H1 (cell line): ENCODE results near the gene PPIC. TPM values are rescaled to one million over a fixed set of nuclear protein-coding genes. Genes with fewer than 3 reads are reported as not detected.
A peak's percentile ranks its signal among the peaks of the same experiment; 100 is the strongest.

Source experiments
- CTCF ChIA-PET: fragments of 300-600 bp; sonication (Branson Sonifier 250); formaldehyde crosslinking; loops from one replicate; lab custom pipeline; 2021; ENCODE audit not compliant: partially characterized antibody; lab: Charles Lee
- POLR2A ChIA-PET: fragments of 300-600 bp; sonication (Branson Sonifier 250); formaldehyde crosslinking; loops from one replicate; lab custom pipeline; 2021; ENCODE audit warnings: inconsistent platforms; ENCODE audit not compliant: partially characterized antibody; lab: Charles Lee
- DNase-seq, 2 experiments: peaks; one replicate each; pipeline versions ENCODE4 v3.0.0 to v3.0.0-alpha.2; 2010 to 2022; ENCODE audit warnings: low spot score in 2 of 2, low read depth in 1 of 2, mixed read lengths in 1 of 2
- FAIRE-seq: peaks from 2 replicates; lab custom pipeline; 2011; peaks lifted over from hg19 to GRCh38; lab: Jason Lieb, UNC
- H2AFZ ChIP-seq: 2 replicates; pipeline ENCODE4 v1.8.1; 2012; ENCODE audit warnings: low read length, inconsistent platforms
- H2AK5ac ChIP-seq: 2 replicates; pipeline ENCODE4 v1.6.1; 2013; ENCODE audit warnings: low read depth, low read length
- H2BK120ac ChIP-seq: replicated peaks from 2 replicates; pipeline ENCODE3; 2013; ENCODE audit warnings: low read depth, low read length, inconsistent platforms
- H2BK12ac ChIP-seq: 2 replicates; pipeline ENCODE4 v1.6.1; 2013; ENCODE audit warnings: low read depth, low read length
- H2BK15ac ChIP-seq: 2 replicates; pipeline ENCODE4 v1.6.1; 2013; ENCODE audit warnings: low read length
- H2BK20ac ChIP-seq: 2 replicates; pipeline ENCODE4 v1.6.1; 2013; ENCODE audit warnings: low read length
- H2BK5ac ChIP-seq: 2 replicates; pipeline ENCODE4 v1.6.1; 2013; ENCODE audit warnings: low read depth, low read length
- H3K14ac ChIP-seq: 2 replicates; pipeline ENCODE4 v1.6.1; 2013; ENCODE audit warnings: inconsistent platforms; ENCODE audit not compliant: insufficient read length
- H3K18ac ChIP-seq: 2 replicates; pipeline ENCODE4 v1.6.1; 2013; ENCODE audit warnings: low read length; ENCODE audit errors: extremely low read depth
- H3K23ac ChIP-seq: 2 replicates; pipeline ENCODE4 v1.6.1; 2013; ENCODE audit warnings: inconsistent platforms; ENCODE audit not compliant: insufficient read length
- H3K23me2 ChIP-seq: 2 replicates; pipeline ENCODE4 v1.6.1; 2013; ENCODE audit warnings: low read depth, low read length
- H3K27ac ChIP-seq: 2 replicates; pipeline ENCODE4 v1.6.1; 2011; ENCODE audit warnings: low read depth, low read length, inconsistent platforms
- H3K27me3 ChIP-seq, 4 experiments: replicated peaks in 1 of 4; 1 replicate in 1 of 4; 2 replicates in 3 of 4; pipeline versions ENCODE4 v1.6.1 to v1.8.1; 2011 to 2013; ENCODE audit warnings: low read length in 3 of 4, mild to moderate bottlenecking in 3 of 4, inconsistent platforms in 2 of 4, mixed read lengths in 2 of 4, moderate library complexity in 1 of 4; ENCODE audit not compliant: control insufficient read depth in 3 of 4, insufficient read depth in 3 of 4; ENCODE audit errors: extremely low read depth in 1 of 4
- H3K36me3 ChIP-seq, 4 experiments: 2 replicates each; pipeline versions ENCODE4 v1.6.1 to v1.8.1; 2011 to 2013; ENCODE audit warnings: mild to moderate bottlenecking in 4 of 4, low read length in 3 of 4, moderate library complexity in 2 of 4, control low read depth in 1 of 4, inconsistent platforms in 1 of 4; ENCODE audit not compliant: insufficient read depth in 4 of 4, control insufficient read depth in 2 of 4
- H3K4ac ChIP-seq: replicated peaks from 2 replicates; pipeline ENCODE3; 2013; ENCODE audit warnings: low read length, low read depth, mixed read lengths, inconsistent platforms; ENCODE audit not compliant: insufficient read length
- H3K4me1 ChIP-seq, 4 experiments: replicated peaks in 1 of 4; 1 replicate in 1 of 4; 2 replicates in 3 of 4; pipeline versions ENCODE4 v1.6.1 to v1.8.1; 2011 to 2013; ENCODE audit warnings: low read length in 3 of 4, inconsistent platforms in 2 of 4, mixed read lengths in 1 of 4; ENCODE audit not compliant: insufficient read depth in 4 of 4, control insufficient read depth in 3 of 4
- H3K4me2 ChIP-seq, 2 experiments: 2 replicates each; pipeline versions ENCODE4 v1.6.1 to v1.8.1; 2011 to 2013; ENCODE audit warnings: low read depth in 2 of 2, low read length in 2 of 2, control low read depth in 1 of 2, inconsistent platforms in 1 of 2, mild to moderate bottlenecking in 1 of 2; ENCODE audit not compliant: insufficient read depth in 1 of 2
- H3K4me3 ChIP-seq, 4 experiments: fragments of 200-600, 300-600 bp in 1 of 4; sonication (generic), shearing (Covaris generic), sonication (Bioruptor Twin) in 1 of 4; 2 replicates each; pipeline versions ENCODE4 v1.5.1 to v1.8.1; 2011 to 2016; ENCODE audit warnings: low read length in 4 of 4, low read depth in 3 of 4, control low read depth in 2 of 4, inconsistent platforms in 2 of 4, mild to moderate bottlenecking in 2 of 4, mixed read lengths in 1 of 4, moderate library complexity in 1 of 4; ENCODE audit not compliant: insufficient read depth in 2 of 4; ENCODE audit errors: extremely low read depth in 1 of 4
- H3K56ac ChIP-seq: replicated peaks from 2 replicates; pipeline ENCODE3; 2013; ENCODE audit warnings: low read depth, mild to moderate bottlenecking, mixed read lengths, low read length, inconsistent platforms; ENCODE audit not compliant: insufficient read length
- H3K79me1 ChIP-seq: 2 replicates; pipeline ENCODE4 v1.6.1; 2013; ENCODE audit warnings: low read depth, low read length, control low read depth
- H3K79me2 ChIP-seq, 2 experiments: 2 replicates each; pipeline versions ENCODE4 v1.6.1 to v1.8.1; 2012 to 2013; ENCODE audit warnings: low read length in 2 of 2, mild to moderate bottlenecking in 2 of 2, inconsistent platforms in 1 of 2; ENCODE audit not compliant: insufficient read depth in 2 of 2, control insufficient read depth in 1 of 2
- H3K9ac ChIP-seq, 4 experiments: replicated peaks in 1 of 4; 1 replicate in 1 of 4; 2 replicates in 3 of 4; pipeline versions ENCODE4 v1.6.1 to v1.8.1; 2011 to 2013; ENCODE audit warnings: low read depth in 3 of 4, low read length in 3 of 4, control low read depth in 2 of 4, mild to moderate bottlenecking in 2 of 4, moderate library complexity in 2 of 4, inconsistent platforms in 1 of 4; ENCODE audit errors: extremely low read depth in 1 of 4
- H3K9me3 ChIP-seq, 2 experiments: 2 replicates each; pipeline versions ENCODE4 v1.6.1 to v1.8.1; 2012 to 2013; ENCODE audit warnings: mild to moderate bottlenecking in 2 of 2, moderate library complexity in 2 of 2, control low read depth in 1 of 2, inconsistent platforms in 1 of 2, low read depth in 1 of 2, low read length in 1 of 2, mixed read lengths in 1 of 2; ENCODE audit not compliant: insufficient read depth in 2 of 2
- H4K20me1 ChIP-seq, 2 experiments: replicated peaks in 1 of 2; 2 replicates each; pipeline versions ENCODE3 to v1.8.1; 2011 to 2013; ENCODE audit warnings: inconsistent platforms in 2 of 2, low read length in 2 of 2, mild to moderate bottlenecking in 1 of 2; ENCODE audit not compliant: insufficient read depth in 2 of 2, control insufficient read depth in 1 of 2
- H4K5ac ChIP-seq: 2 replicates; pipeline ENCODE4 v1.6.1; 2013; ENCODE audit warnings: low read length, low read depth, mixed read lengths, inconsistent platforms; ENCODE audit not compliant: insufficient read length
- H4K8ac ChIP-seq: 2 replicates; pipeline ENCODE4 v1.8.0; 2013; ENCODE audit warnings: mild to moderate bottlenecking, moderate library complexity, low read length, inconsistent platforms; ENCODE audit not compliant: insufficient read depth; ENCODE audit errors: extremely low read depth
- H4K91ac ChIP-seq: replicated peaks from 2 replicates; pipeline ENCODE3; 2013; ENCODE audit warnings: low read length, mixed read lengths, inconsistent platforms; ENCODE audit not compliant: insufficient read length
- CTBP2 ChIP-seq: IDR thresholded peaks from 2 replicates; pipeline ENCODE4 v1.7.0; 2011; ENCODE audit warnings: borderline replicate concordance, mild to moderate bottlenecking, moderate library complexity, mixed read lengths, low read length; ENCODE audit not compliant: insufficient read depth, insufficient read length
- FOSL1 ChIP-seq: IDR thresholded peaks from 2 replicates; pipeline ENCODE4 v1.6.1; 2011; ENCODE audit warnings: mild to moderate bottlenecking, low read depth, low read length, moderate library complexity; ENCODE audit not compliant: insufficient read depth
- GTF2F1 ChIP-seq: IDR thresholded peaks from 2 replicates; pipeline ENCODE4 v1.6.1; 2012; ENCODE audit warnings: low read depth, low read length, improper control_type of control experiment, borderline replicate concordance
- KDM1A ChIP-seq: fragments of 200-600, 300-600 bp; sonication (generic); IDR thresholded peaks from 2 replicates; pipeline ENCODE4 v1.7.1; 2016; ENCODE audit warnings: mild to moderate bottlenecking, low read length, borderline replicate concordance
- POU5F1 ChIP-seq: IDR thresholded peaks from 2 replicates; pipeline ENCODE4 v1.6.1; 2011; ENCODE audit warnings: low read depth, mild to moderate bottlenecking, low read length, moderate library complexity
- RNF2 ChIP-seq: fragments of 200-900, 300-1000 bp; sonication (generic); IDR thresholded peaks from 2 replicates; pipeline ENCODE4 v1.7.1; 2016; ENCODE audit warnings: borderline replicate concordance, low read depth, mild to moderate bottlenecking, antibody characterized with exemption, low read length; ENCODE audit not compliant: poor library complexity, severe bottlenecking; ENCODE audit errors: missing control alignments
- SIN3A ChIP-seq, 2 experiments: IDR thresholded peaks in 1 of 2; conservative IDR thresholded peaks in 1 of 2; 2 replicates each; pipeline ENCODE4 v1.6.1; 2011 to 2012; ENCODE audit warnings: low read length in 2 of 2, improper control_type of control experiment in 1 of 2, low read depth in 1 of 2, mild to moderate bottlenecking in 1 of 2
- SP2 ChIP-seq: IDR thresholded peaks from 2 replicates; pipeline ENCODE4 v1.6.1; 2012; ENCODE audit warnings: mild to moderate bottlenecking, low read length, inconsistent platforms
- TAF1 ChIP-seq: IDR thresholded peaks from 2 replicates; pipeline ENCODE4 v1.6.1; 2011; ENCODE audit warnings: mild to moderate bottlenecking, low read depth, low read length
- TBP ChIP-seq: IDR thresholded peaks from 2 replicates; pipeline ENCODE4 v1.6.1; 2011; ENCODE audit warnings: low read depth, low read length, improper control_type of control experiment
- TCF12 ChIP-seq: IDR thresholded peaks from 2 replicates; pipeline ENCODE4 v1.6.1; 2011; ENCODE audit warnings: low read depth, mild to moderate bottlenecking, low read length
- ZNF274 ChIP-seq: IDR thresholded peaks from 2 replicates; pipeline ENCODE4 v1.7.0; 2012; ENCODE audit warnings: low read length, borderline replicate concordance; ENCODE audit errors: extremely low read depth
- polyA plus RNA-seq, 7 experiments: library from polyadenylated mRNA; depleted of rRNA in 3 of 7; stranded (reverse) in 5 of 7; unstranded in 2 of 7; fragments of >200 nt in 5 of 7; fragments of 200-250 nt in 2 of 7; gene quantifications; 1 replicate in 5 of 7; 2 replicates in 1 of 7; 4 replicates in 1 of 7; pipeline versions ENCODE4 v1.2.1 to v1.2.3, GENCODE V29; 2011 to 2013; ENCODE audit warnings: missing spikeins in 2 of 7, mixed read lengths in 2 of 7
- total RNA-seq: library from RNA; stranded (reverse); fragmentation: NEBNext Ultra II Directional; extraction: Animal tissue kit (Norgen Biotek cat#: 25700); gene quantifications from 2 replicates; pipeline ENCODE4 v1.2.1, GENCODE V29; 2021
- TF ChIP-seq, protein P1 (sequence below): IDR thresholded peaks from 2 replicates; pipeline ENCODE4 v1.6.1; 2012; ENCODE audit warnings: low read length, inconsistent platforms

The PPIC gene
- total and polyA plus RNA-seq, 2 of the 8 experiments (the other 6 are each of a cell fraction or from before 2014, with no cell fraction given): 8.5 to 10.4 TPM

DNA sequence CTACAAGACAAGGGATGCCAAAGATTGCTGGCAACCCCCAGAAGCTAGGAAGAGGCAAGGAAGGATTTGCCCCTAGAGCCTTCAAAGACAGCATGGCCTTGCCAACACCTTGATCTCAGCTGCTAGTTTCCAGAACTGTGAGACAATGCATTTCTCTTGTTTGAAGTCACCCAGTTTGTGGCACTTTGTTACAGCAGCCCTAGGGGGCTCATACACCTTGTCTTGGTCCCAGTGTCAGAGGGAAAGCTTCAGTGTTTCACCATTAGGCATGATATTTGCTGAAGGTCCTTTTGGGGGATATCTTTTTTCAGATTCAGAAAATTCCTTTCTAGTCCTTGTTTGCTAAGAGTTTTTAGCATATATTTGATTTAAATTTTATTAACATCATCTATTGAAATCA lies 3.1 kb upstream of the PPIC start:
- Histone ChIP-seq H2AFZ (no peak overlapping the region), H3K23ac (no peak overlapping the region), H3K36me3 (no peaks in the 10 kb centered on the region), H3K4me2 (no peak overlapping the region), H4K5ac (no peak overlapping the region), H3K23me2 (peaks cover 9% of the 10 kb centered on the region), H4K8ac (no peak overlapping the region), H3K4ac (no peak overlapping the region), H3K4me1 (peaks cover 0 to 8% (median 2%) of the 10 kb centered on the region in 4 experiments; a peak in 3 of 7 replicates), H3K18ac (no peak overlapping the region), H4K20me1 (peaks cover 0 to 2% of the 10 kb centered on the region in 2 experiments), H3K27ac (no peak overlapping the region), H3K9me3 (no peaks in the 10 kb centered on the region), H2BK5ac (no peak overlapping the region), H3K79me2 (no peaks in the 10 kb centered on the region), H2BK120ac (no peak overlapping the region), H4K91ac (no peak overlapping the region), H2BK20ac (no peak overlapping the region), H2BK15ac (no peak overlapping the region), H3K79me1 (no peaks in the 10 kb centered on the region), H3K56ac (no peak overlapping the region), H2AK5ac (no peak overlapping the region), H3K4me3 (no peak overlapping the region), H3K14ac (no peak overlapping the region), H3K9ac (no peak overlapping the region), H2BK12ac (0 out of 2 replicates have a peak overlapping the region, but pooled peaks have one; percentile 2), H3K27me3 (peaks cover 0 to 16% (median 10%) of the 10 kb centered on the region in 4 experiments; a peak in 6 of 7 replicates)
- DNase-seq: no peak
- CTCF ChIA-PET: interaction anchor here (0.6 to 0.9 kb wide), 2 partner anchors 19 to 92 kb away, joined by 3 read pairs; no protein-coding TSS in a partner anchor
- FAIRE-seq: no peak
- POLR2A ChIA-PET: no interaction called here
- TF ChIP-seq SIN3A (conservative IDR thresholded peaks at IDR 0.05 in 1 of 2, IDR thresholded peaks at IDR 0.05 in 1 of 2; ENCODE audit: low read depth in 1 of 2, low read length in 2 of 2) (no peak), FOSL1 (no peak), TAF1 (no peak), SP2 (no peak), TBP (no peak), TCF12 (no peak), CTBP2 (no peak), RNF2 (no peak), KDM1A (no peak), POU5F1 (no peak), GTF2F1 (no peak), ZNF274 (no peak)
- TF ChIP-seq, protein P1, sequence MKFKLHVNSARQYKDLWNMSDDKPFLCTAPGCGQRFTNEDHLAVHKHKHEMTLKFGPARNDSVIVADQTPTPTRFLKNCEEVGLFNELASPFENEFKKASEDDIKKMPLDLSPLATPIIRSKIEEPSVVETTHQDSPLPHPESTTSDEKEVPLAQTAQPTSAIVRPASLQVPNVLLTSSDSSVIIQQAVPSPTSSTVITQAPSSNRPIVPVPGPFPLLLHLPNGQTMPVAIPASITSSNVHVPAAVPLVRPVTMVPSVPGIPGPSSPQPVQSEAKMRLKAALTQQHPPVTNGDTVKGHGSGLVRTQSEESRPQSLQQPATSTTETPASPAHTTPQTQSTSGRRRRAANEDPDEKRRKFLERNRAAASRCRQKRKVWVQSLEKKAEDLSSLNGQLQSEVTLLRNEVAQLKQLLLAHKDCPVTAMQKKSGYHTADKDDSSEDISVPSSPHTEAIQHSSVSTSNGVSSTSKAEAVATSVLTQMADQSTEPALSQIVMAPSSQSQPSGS: no peak
